ENCODE results near the gene IFT27.

IFT27 gene

DNA sequence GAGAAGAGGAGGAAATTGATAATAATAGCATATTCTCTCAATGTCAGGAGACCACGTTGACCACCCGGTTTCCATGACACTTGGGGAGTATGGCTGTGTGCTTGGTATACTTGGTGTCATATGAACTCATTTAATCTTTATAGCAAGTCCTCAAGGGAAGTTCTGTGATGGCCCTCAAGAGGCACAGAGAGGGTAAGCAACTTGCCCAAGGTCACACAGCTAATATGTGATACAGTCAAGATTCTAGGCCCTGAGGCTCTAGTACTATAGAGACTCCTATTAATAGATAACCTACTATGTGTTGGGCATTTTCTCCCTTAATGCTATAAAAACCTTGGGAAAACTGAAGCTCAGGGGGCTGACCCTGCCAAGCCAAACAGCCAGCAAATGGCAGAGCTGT lies 61.8 kb downstream of the IFT27 start:
- no peak for DNase-seq

DNA sequence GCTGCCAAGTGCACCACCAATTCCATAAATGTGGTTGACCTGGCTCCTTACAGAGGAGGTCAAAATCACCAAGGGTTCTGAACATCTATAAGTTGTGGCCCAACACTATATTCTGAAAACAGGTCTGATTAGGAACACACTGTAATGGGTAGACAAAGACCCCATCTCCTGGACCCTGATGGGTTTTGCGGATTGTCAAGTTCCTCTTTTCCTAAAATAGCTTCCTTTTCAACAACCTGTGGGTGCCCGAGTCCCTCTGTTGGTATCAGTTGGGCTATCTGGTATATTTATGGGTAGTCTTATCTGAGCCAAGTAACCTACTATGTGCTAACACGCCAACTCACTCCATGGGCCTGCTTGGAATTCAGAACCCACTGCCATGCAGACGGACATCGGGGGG lies 62.5 kb downstream of the IFT27 start:
- DNase-seq = no peak

Measured in activated gamma-delta T cell (primary cell).